HCT116 (cell line): ENCODE measurements around the gene COL20A1. TPM values are rescaled to one million over a fixed set of nuclear protein-coding genes. Genes with fewer than 3 reads are reported as not detected.

ENCODE experiments used
- ATAC-seq: fragments of 200-7000 bp; cut with Tn5 transposase; 2 replicates; pipeline ENCODE4 v1.9.1; 2020; ENCODE audit warnings: mild to moderate bottlenecking, moderate library complexity
- BruUV-seq: library from RNA; stranded (reverse); fragments of 400-500 nt; replicated peaks from 2 replicates; lab custom pipeline; 2021; lab: Mats Ljungman, UMichigan
- CTCF ChIA-PET: fragments of 300-600 bp; sonication (Branson Sonifier 250); formaldehyde crosslinking; loops from one replicate; lab custom pipeline; 2021; ENCODE audit warnings: antibody characterized with exemption; lab: Charles Lee
- POLR2A ChIA-PET: fragments of 300-600, 350-600 bp; sonication (Branson Sonifier 250); formaldehyde crosslinking; loops from one replicate; lab custom pipeline; 2021; ENCODE audit warnings: antibody characterized with exemption; lab: Charles Lee
- RAD21 ChIA-PET, 2 experiments: fragments of 300-600 bp; sonication (Branson Sonifier 250); formaldehyde crosslinking; loops; one replicate each; lab custom pipeline; 2023; ENCODE audit warnings: low total read pairs in 2 of 2; ENCODE audit not compliant: uncharacterized antibody in 2 of 2, unreplicated experiment in 2 of 2, low non-redundant PET in 1 of 2; lab: Charles Lee
- DNase-seq: peaks from one replicate; pipeline ENCODE4 v3.0.0-alpha.2; 2010; ENCODE audit warnings: low read depth, low spot score
- H2AFZ ChIP-seq: fragments of 200-600 bp; shearing (Covaris generic), sonication (generic); 2 replicates; pipeline ENCODE4 v1.6.1; 2017; ENCODE audit warnings: low read depth, mixed run types, mixed read lengths, antibody characterized with exemption, low read length; ENCODE audit not compliant: poor library complexity, severe bottlenecking
- H3K27ac ChIP-seq: 2 replicates; pipeline ENCODE4 v1.5.1; 2012; ENCODE audit warnings: low read depth, low read length
- H3K27me3 ChIP-seq: fragments of 200-600 bp; sonication (generic); 2 replicates; pipeline ENCODE4 v1.6.1; 2016; ENCODE audit warnings: mixed run types, low read length, mixed read lengths; ENCODE audit not compliant: insufficient read depth
- H3K36me3 ChIP-seq, 2 experiments: fragments of 200-500 bp in 1 of 2; fragments of 200-600 bp in 1 of 2; sonication (Bioruptor generic) in 1 of 2; sonication (generic) in 1 of 2; 2 replicates each; pipeline versions ENCODE4 v1.5.1 to v1.6.1; 2014 to 2016; ENCODE audit warnings: low read length in 2 of 2, inconsistent platforms in 1 of 2, mixed read lengths in 1 of 2, mixed run types in 1 of 2; ENCODE audit not compliant: insufficient read depth in 2 of 2, control insufficient read depth in 1 of 2
- H3K4me1 ChIP-seq, 2 experiments: fragments of 200-600 bp in 1 of 2; sonication (generic) in 1 of 2; 2 replicates each; pipeline versions ENCODE4 v1.5.1 to v1.6.1; 2012 to 2017; ENCODE audit warnings: low read length in 2 of 2, inconsistent platforms in 1 of 2, mild to moderate bottlenecking in 1 of 2, mixed read lengths in 1 of 2, mixed run types in 1 of 2, moderate library complexity in 1 of 2; ENCODE audit not compliant: insufficient read depth in 2 of 2, control insufficient read depth in 1 of 2
- H3K4me2 ChIP-seq: fragments of 200-600 bp; sonication (generic); 2 replicates; pipeline ENCODE4 v1.6.1; 2017; ENCODE audit warnings: mixed run types, low read length, mixed read lengths
- H3K4me3 ChIP-seq, 2 experiments: fragments of 200-600 bp in 1 of 2; sonication (generic) in 1 of 2; replicated peaks in 1 of 2; 2 replicates each; pipeline ENCODE4 v1.5.1; 2011 to 2016; ENCODE audit warnings: low read length in 2 of 2, control low read depth in 1 of 2, low read depth in 1 of 2, mild to moderate bottlenecking in 1 of 2, mixed read lengths in 1 of 2, mixed run types in 1 of 2
- H3K79me2 ChIP-seq: fragments of 200-600 bp; sonication (generic); 2 replicates; pipeline ENCODE4 v1.6.1; 2017; ENCODE audit warnings: mild to moderate bottlenecking, mixed run types, low read length, moderate library complexity, mixed read lengths; ENCODE audit not compliant: insufficient read depth
- H3K9ac ChIP-seq: fragments of 200-600 bp; sonication (generic); 2 replicates; pipeline ENCODE4 v1.6.1; 2016; ENCODE audit warnings: low read length, mixed read lengths
- H3K9me2 ChIP-seq: fragments of 200-600 bp; sonication (generic), shearing (Covaris generic); 2 replicates; pipeline ENCODE4 v1.6.1; 2017; ENCODE audit warnings: mixed run types, mild to moderate bottlenecking, moderate library complexity; ENCODE audit not compliant: insufficient read depth
- H3K9me3 ChIP-seq, 2 experiments: fragments of 200-500 bp in 1 of 2; fragments of 200-600 bp in 1 of 2; sonication (Bioruptor generic) in 1 of 2; sonication (generic) in 1 of 2; 2 replicates each; pipeline ENCODE4 v1.6.1; 2014 to 2017; ENCODE audit warnings: low read length in 2 of 2, mixed read lengths in 2 of 2, inconsistent platforms in 1 of 2, low read depth in 1 of 2, mild to moderate bottlenecking in 1 of 2, mixed run types in 1 of 2, moderate library complexity in 1 of 2; ENCODE audit not compliant: control insufficient read depth in 1 of 2, insufficient read depth in 1 of 2
- H4K20me1 ChIP-seq: fragments of 200-600 bp; sonication (generic), shearing (Covaris generic); 2 replicates; pipeline ENCODE4 v1.6.1; 2017; ENCODE audit warnings: mixed run types, mild to moderate bottlenecking, moderate library complexity; ENCODE audit not compliant: insufficient read depth
- CTCF ChIP-seq, 3 experiments: fragments of 200-600 bp in 1 of 3; sonication (generic) in 1 of 3; IDR thresholded peaks in 2 of 3; conservative IDR thresholded peaks in 1 of 3; 2 replicates each; pipeline ENCODE4 v1.5.1; 2012 to 2017; ENCODE audit warnings: low read depth in 2 of 3, low read length in 2 of 3, antibody characterized with exemption in 1 of 3, borderline replicate concordance in 1 of 3, control low read depth in 1 of 3, mild to moderate bottlenecking in 1 of 3, mixed read lengths in 1 of 3, mixed run types in 1 of 3, moderate library complexity in 1 of 3; ENCODE audit not compliant: insufficient read depth in 1 of 3
- EGR1 ChIP-seq: IDR thresholded peaks from 2 replicates; pipeline ENCODE4 v1.6.1; 2012; ENCODE audit warnings: low read depth
- JUND ChIP-seq: IDR thresholded peaks from 2 replicates; pipeline ENCODE4 v1.6.1; 2012
- POLR2A ChIP-seq: IDR thresholded peaks from 2 replicates; pipeline ENCODE4 v1.7.0; 2011; ENCODE audit warnings: borderline replicate concordance; ENCODE audit not compliant: insufficient read depth, insufficient read length; ENCODE audit errors: extremely low read depth
- REST ChIP-seq: IDR thresholded peaks from 2 replicates; pipeline ENCODE4 v1.6.1; 2012; ENCODE audit warnings: low read depth
- SIN3A ChIP-seq: IDR thresholded peaks from 2 replicates; pipeline ENCODE4 v1.6.1; 2012; ENCODE audit warnings: low read depth
- SP1 ChIP-seq: IDR thresholded peaks from 2 replicates; pipeline ENCODE4 v1.6.1; 2012; ENCODE audit warnings: low read depth
- SRF ChIP-seq: IDR thresholded peaks from 2 replicates; pipeline ENCODE4 v1.6.1; 2012; ENCODE audit warnings: low read depth
- TCF7L2 ChIP-seq: IDR thresholded peaks from 2 replicates; pipeline ENCODE4 v1.7.0; 2011; ENCODE audit warnings: borderline replicate concordance, inconsistent platforms; ENCODE audit not compliant: insufficient read depth, insufficient read length; ENCODE audit errors: extremely low read depth
- YY1 ChIP-seq: IDR thresholded peaks from 2 replicates; pipeline ENCODE4 v1.6.1; 2011; ENCODE audit warnings: low read length, low read depth, moderate library complexity, mild to moderate bottlenecking; ENCODE audit not compliant: insufficient replicate concordance; ENCODE audit errors: extremely low read depth
- ZFX ChIP-seq: fragments of 450-650 bp; IDR thresholded peaks from 2 replicates; pipeline ENCODE4 v1.6.1; 2017
- ZNF274 ChIP-seq: fragments of 200-500 bp; sonication (Bioruptor generic); IDR thresholded peaks from 2 replicates; pipeline ENCODE4 v1.6.1; 2014; ENCODE audit warnings: mild to moderate bottlenecking, low read depth, low read length, inconsistent platforms
- intact Hi-C: fragments of 100-400 bp; cut with micrococcal nuclease; formaldehyde crosslinking; loops from 2 replicates; pipeline ENCODE4 v1.10.0; 2022
- total RNA-seq: library from RNA; stranded (reverse); gene quantifications from one replicate; pipeline ENCODE4 v1.2.1, GENCODE V29; 2021; ENCODE audit not compliant: unreplicated experiment
- TF ChIP-seq, protein P1 (sequence below): IDR thresholded peaks from 2 replicates; pipeline ENCODE4 v1.6.1; 2012

Gene COL20A1
- total RNA-seq, 1 experiment from 2014 or later: 0.34 TPM

GRCh38 chr20:63360850-63361518 lies 68.0 kb downstream of the COL20A1 start, which contains the start of gene CHRNA4 (continued):
- no peak for TF ChIP-seq CTCF (IDR thresholded peaks at IDR 0.05 in 2 of 3, conservative IDR thresholded peaks at IDR 0.05 in 1 of 3; ENCODE audit: borderline replicate concordance in 1 of 3, insufficient read depth in 1 of 3, low read depth in 2 of 3, low read length in 2 of 3)
- TF ChIP-seq ZFX: no peak
- no peak for TF ChIP-seq TCF7L2
- no peak for TF ChIP-seq ZNF274
- no peak for TF ChIP-seq YY1
- no peak for TF ChIP-seq EGR1

- no peaks in the 10 kb centered on the region for H3K27me3 ChIP-seq
- ChIA-PET RAD21 (interaction anchor here in 1 of 2 experiments (0.6 kb wide), 1 partner anchor 50 kb away, joined by 3 read pairs; no protein-coding TSS in a partner anchor), POLR2A (no interaction called here), CTCF (interaction anchor here (0.9 kb wide), 1 partner anchor 137 kb away, joined by 3 read pairs; no protein-coding TSS in a partner anchor)
- BruUV-seq: no TSS peak
- H3K4me3 ChIP-seq: no peak overlapping the region
- DNase-seq (no peak), ATAC-seq (no peak)
- no peaks in the 10 kb centered on the region for H3K36me3 ChIP-seq
- H3K27ac ChIP-seq: no peak overlapping the region
- intact Hi-C loops: no loop called here
- no peaks in the 10 kb centered on the region for H3K4me1 ChIP-seq
- no peaks in the 10 kb centered on the region for H4K20me1 ChIP-seq
- no peak overlapping the region for H3K4me2 ChIP-seq
- no peaks in the 10 kb centered on the region for H3K79me2 ChIP-seq
- no peak overlapping the region for H2AFZ ChIP-seq
- no peaks in the 10 kb centered on the region for H3K9me2 ChIP-seq
- H3K9me3 ChIP-seq: no peaks in the 10 kb centered on the region
- H3K9ac ChIP-seq: no peak overlapping the region
- TF ChIP-seq, protein P1, sequence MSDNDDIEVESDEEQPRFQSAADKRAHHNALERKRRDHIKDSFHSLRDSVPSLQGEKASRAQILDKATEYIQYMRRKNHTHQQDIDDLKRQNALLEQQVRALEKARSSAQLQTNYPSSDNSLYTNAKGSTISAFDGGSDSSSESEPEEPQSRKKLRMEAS: no peak
- TF ChIP-seq TCF7L2 (no peak), ZNF274 (no peak), SIN3A (no peak), CTCF (IDR thresholded peaks at IDR 0.05 in 2 of 3, conservative IDR thresholded peaks at IDR 0.05 in 1 of 3; ENCODE audit: borderline replicate concordance in 1 of 3, insufficient read depth in 1 of 3, low read depth in 2 of 3, low read length in 2 of 3) (no peak), SRF (no peak), REST (no peak), POLR2A (no peak), SP1 (no peak), JUND (no peak)
These were observed 68.8 kb downstream of the COL20A1 start for GRCh38 chr20:63361519-63362435.
